Brain pericyte (primary cell): ENCODE results near the gene POLA1.

Experiments used
- DNase-seq: peaks from one replicate; pipeline ENCODE4 v3.0.0-alpha.2; 2012; ENCODE audit warnings: low read depth, low spot score

POLA1 gene

GRCh38 chrX:24982306-24982965 is 288.7 kb downstream of the POLA1 start:
- DNase-seq = no peak

- no peak for DNase-seq
These were observed 290.2 kb downstream of the POLA1 start for GRCh38 chrX:24983931-24984330.

- DNase-seq = no peak
These were observed 291.4 kb downstream of the POLA1 start for GRCh38 chrX:24985120-24985519.

GRCh38 chrX:24987731-24988130 is 294.0 kb downstream of the POLA1 start:
- DNase-seq = no peak

GRCh38 chrX:24988314-24988713 is 294.6 kb downstream of the POLA1 start:
- DNase-seq = no peak

GRCh38 chrX:24990535-24990934 is 296.8 kb downstream of the POLA1 start:
- DNase-seq = no peak

GRCh38 chrX:24993879-24994278 is 300.2 kb downstream of the POLA1 start:
- DNase-seq = no peak

GRCh38 chrX:24996096-24996709 is 302.5 kb downstream of the POLA1 start:
- no peak for DNase-seq

GRCh38 chrX:24999511-24999910 is 305.8 kb downstream of the POLA1 start:
- no peak for DNase-seq

- no peak for DNase-seq
These were observed 308.3 kb downstream of the POLA1 start for GRCh38 chrX:25001808-25002660.

GRCh38 chrX:25002661-25003020 is 308.9 kb downstream of the POLA1 start:
- DNase-seq = no peak

GRCh38 chrX:25003066-25003849 is 309.5 kb downstream of the POLA1 start:
- no peak for DNase-seq

- DNase-seq = no peak
These were observed 310.3 kb downstream of the POLA1 start for GRCh38 chrX:25004040-25004439.

- no peak for DNase-seq
These were observed 310.8 kb downstream of the POLA1 start for GRCh38 chrX:25004485-25005032.

GRCh38 chrX:25005034-25005381 is 311.3 kb downstream of the POLA1 start:
- no peak for DNase-seq

- no peak for DNase-seq
These were observed 311.9 kb downstream of the POLA1 start for GRCh38 chrX:25005382-25006185.

GRCh38 chrX:25006586-25007058 is 312.9 kb downstream of the POLA1 start:
- DNase-seq = no peak

GRCh38 chrX:25007059-25008053 is 313.6 kb downstream of the POLA1 start:
- DNase-seq = no peak

GRCh38 chrX:25009407-25009806 is 315.7 kb downstream of the POLA1 start:
- no peak for DNase-seq
